ENCODE measurements around the gene DLG2.

DLG2 gene

DNA sequence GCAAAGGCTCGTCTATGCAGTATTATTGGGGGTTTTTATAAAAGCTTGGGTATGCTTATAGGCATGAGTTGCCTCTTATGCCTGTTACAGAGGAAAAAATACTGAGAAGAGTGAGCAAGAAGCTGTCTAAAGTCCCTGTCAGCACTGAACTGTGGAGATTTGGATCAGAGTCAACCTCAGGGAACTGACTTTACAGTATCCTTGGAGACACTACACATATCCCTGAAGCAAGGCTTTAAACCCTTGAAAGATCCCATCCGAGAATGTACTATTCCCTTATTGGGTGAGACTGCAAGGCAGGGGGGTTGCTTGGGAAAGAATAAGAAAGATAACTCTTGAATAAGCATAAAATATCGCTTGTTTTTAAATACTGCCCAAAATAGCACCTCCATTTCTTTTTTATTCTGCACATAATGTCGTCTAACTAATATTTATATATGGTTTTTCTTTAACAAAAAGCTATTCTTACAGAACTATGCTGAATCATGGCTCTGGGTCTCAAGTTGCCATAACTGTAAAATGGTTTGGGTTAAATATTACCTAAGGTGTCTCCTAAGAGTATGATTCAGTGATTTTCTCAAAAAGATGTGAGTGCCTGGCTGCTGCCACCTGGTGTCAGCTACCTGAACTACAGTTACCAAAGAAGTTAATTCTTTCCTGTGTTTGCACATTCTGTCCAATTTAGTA lies 1062.8 kb downstream of the DLG2 start:
- no peak for DNase-seq (ENCODE audit: low read depth in 2 of 2)

DNA sequence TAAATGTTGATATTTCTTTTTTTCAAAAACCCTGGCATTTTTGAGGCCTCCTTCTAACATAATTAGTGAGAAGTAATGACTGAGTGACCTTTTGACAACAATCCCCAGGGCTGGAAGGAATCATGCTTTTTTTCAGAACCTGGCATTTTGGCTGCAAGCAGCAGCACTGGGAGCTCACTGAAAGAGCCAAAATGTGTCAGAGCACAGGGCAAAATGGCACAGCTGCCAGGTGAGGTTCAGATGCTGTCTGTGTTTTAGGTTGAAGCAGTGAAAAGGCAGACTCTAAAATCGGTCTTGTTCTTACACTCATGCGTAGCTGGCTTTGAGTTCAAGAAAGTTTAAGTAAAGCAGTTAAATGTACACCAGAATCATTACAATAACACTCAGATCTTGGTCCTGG lies 1063.8 kb downstream of the DLG2 start:
- DNase-seq (ENCODE audit: low read depth in 2 of 2) = no peak

DNA sequence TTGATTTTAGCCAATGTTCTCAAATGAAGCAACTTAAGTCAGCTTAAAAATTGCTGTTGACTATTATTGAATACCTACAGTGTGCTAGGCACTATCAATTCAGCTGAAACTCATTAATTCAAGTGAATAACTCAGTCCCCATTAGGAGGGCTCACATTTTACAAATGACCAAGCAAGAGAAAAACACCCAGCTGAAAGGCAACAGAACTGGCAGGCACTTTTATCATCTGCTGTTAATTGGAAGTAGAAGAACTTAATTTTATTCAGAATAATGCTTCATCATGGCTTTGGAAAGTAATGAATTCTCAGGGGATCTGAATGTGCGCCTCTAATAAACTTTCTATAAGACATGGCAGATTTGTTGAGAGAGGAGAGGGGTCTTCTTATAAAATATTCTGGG lies 1066.9 kb downstream of the DLG2 start:
- no peak for DNase-seq (ENCODE audit: low read depth in 2 of 2)

DNA sequence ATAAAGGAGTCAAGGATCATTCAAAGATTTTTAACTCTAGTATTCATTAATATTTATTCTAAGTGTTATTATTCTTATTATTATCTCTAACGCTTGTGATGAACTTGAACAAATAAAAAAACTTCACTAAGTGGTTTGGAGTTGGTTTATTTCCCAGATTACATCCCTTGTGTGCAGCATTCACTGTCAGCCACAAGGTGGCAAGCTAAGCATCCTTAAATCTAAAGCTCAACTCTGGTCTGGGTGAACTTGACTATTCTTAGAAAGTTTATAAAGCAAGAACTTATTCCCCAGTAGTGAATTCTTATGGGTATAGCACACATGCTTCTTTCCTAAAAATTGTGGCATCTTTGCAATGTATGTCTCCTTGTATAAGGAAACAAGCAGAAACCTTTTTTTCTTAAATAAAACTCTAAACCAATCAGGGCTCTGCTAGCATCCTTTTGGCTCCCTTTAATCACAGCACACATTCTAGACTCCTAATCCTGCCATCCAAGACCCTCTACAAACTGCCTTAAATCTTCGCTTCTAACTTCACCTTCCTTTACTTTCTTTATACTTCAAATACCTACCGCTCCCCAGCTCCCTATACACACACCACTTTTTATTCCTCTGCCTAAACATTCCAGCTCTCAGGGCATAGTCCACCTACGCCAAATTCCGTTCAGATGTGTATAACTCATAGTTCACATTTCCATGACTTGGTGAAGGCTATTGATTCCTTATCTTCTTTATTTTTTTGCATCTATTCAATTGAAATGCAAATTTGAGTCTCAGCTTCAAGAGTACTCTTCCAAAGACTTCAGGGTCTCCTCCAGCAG lies 1068.8 kb downstream of the DLG2 start:
- no peak for DNase-seq (ENCODE audit: low read depth in 2 of 2)

GRCh38 chr11:84552791-84553190 lies 1074.4 kb downstream of the DLG2 start:
- no peak for DNase-seq (ENCODE audit: low read depth in 2 of 2)

DNA sequence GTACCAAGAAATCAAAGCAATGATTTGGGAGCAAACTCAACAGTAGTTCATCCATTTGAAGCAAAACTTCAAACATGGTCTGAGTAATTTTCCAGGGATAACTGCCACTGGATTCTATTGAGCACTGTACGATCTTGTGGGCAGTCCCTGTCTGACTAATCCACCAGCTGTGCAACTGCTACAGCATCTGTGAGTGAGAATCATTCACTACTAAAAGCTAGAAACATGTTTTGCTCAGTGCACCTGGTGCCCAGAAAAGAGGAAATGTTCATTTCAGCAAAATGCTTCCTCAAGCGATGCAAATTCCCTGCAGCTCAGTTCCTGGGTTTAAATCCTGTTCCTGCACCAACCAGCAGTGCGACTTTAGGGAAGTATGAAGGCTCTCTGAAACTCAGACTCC lies 1077.9 kb downstream of the DLG2 start:
- DNase-seq (ENCODE audit: low read depth in 2 of 2) = no peak

- no peak for DNase-seq (ENCODE audit: low read depth in 2 of 2)
These were observed 1082.6 kb downstream of the DLG2 start for GRCh38 chr11:84544566-84544965.

- no peak for DNase-seq (ENCODE audit: low read depth in 2 of 2)
These were observed 1083.6 kb downstream of the DLG2 start for GRCh38 chr11:84543367-84544159.

DNA sequence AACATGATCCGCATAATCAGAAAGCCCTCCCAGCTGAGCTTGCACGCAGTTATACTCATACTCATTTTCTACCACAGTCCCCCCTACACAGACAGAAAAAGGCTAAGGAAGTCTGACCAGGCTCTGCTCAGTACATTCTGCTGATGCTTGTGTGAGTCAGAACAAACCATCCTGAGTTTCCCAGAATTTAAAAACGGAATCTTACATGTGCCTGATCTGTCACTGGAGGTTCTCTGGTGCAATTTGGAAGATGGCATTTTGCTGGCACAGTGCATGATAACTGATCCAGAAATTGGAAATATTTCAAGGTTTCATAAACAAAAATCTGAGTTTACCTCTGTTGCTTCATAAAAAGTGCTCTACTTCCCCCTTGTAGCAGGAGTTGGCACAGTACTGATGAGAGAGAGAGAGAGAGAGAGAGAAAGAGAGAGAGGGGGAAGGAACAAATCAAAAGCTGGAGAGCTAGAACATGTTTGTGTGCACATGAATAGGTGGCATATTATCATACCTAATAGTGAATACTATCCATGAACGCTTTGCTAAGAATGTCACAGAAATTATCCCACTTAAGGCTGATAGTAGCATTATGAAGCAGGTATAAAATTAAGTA lies 1085.3 kb downstream of the DLG2 start:
- DNase-seq (ENCODE audit: low read depth in 2 of 2) = no peak

DNA sequence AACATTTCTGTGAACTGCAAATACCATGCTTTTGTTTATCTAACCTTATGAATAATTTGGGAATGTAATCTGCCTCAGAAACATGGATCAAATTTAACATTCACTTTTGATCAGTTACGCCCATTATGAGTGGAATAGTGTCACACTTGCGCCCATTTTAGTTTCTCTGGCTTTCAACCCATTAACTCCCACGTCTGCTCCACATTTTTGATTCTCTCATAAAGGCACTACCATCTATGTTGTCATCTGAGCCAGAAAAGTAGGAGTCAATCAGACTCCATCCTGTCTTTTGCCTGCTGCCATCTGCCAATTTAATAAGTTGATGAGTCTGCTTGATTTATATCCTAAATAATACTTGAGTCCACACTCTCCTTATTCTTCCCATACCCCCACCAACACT lies 1090.7 kb downstream of the DLG2 start:
- no peak for DNase-seq (ENCODE audit: low read depth in 2 of 2)

DNA sequence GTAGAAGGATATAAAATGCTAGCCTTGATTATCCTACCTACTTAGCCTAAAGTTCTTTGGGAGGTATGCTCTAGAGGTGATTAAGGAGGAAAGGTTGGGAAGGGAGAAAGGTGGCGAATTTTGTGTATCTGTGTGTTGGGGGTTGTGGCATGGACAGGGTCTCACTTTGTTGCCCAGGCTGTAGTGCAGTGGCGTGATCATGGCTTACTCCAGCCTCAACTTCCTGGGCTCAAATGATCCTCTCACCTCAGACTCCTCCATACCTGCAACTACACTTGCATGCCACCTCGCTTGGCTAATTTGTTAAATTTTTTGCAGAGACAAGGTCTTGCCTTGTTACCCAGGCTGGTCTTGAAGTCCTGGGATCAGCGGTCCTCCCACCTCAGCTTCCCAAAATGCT lies 1094.8 kb downstream of the DLG2 start:
- no peak for DNase-seq (ENCODE audit: low read depth in 2 of 2)

GRCh38 chr11:84526250-84526649 lies 1100.9 kb downstream of the DLG2 start:
- no peak for DNase-seq (ENCODE audit: low read depth in 2 of 2)

GRCh38 chr11:84524422-84525051 lies 1102.6 kb downstream of the DLG2 start:
- no peak for DNase-seq (ENCODE audit: low read depth in 2 of 2)

DNA sequence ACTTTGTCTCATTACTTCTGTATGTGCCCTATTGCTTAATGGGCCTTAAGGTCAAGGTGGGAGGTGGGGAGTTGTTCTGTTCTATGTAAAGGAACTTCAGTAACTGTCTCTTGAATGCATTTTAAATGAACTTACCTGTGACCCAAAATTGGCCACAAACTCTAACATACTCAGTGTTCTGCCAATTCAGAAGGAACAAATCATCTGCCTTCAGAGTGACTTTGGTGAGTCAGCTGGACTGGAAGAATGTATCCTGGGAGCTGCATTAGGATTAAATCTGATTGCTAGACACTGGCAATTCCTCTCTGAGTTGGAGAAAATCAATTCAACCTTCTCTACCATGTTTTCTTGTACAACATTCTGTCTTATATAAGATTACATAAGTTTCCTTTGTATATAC lies 1104.8 kb downstream of the DLG2 start:
- no peak for DNase-seq (ENCODE audit: low read depth in 2 of 2)

DNA sequence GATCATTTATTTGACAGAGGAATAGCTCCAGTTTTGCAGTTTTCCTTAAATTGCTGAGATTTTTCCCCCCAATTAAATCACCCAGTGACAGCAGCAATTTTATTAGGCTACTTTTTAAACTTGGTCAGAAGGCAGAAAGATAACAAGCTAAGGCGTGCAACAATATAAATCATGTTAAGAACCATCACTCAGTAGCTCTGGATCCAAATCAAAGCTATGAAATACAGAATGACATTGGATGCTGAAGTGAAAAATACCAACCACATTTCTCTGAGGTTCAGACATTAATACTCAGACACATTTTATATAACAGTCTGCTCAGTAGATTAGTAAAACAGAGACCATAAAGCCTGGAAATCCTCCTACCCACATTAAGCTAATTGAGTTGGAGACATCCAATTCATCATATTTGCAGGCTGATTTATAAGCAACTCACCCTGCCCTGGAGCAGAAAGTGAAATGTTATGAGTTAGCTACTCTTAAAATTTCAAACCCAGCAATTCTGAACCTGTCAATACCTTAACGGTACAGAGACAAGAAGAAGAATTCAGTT lies 1108.4 kb downstream of the DLG2 start:
- DNase-seq (ENCODE audit: low read depth in 2 of 2) = no peak

DNA sequence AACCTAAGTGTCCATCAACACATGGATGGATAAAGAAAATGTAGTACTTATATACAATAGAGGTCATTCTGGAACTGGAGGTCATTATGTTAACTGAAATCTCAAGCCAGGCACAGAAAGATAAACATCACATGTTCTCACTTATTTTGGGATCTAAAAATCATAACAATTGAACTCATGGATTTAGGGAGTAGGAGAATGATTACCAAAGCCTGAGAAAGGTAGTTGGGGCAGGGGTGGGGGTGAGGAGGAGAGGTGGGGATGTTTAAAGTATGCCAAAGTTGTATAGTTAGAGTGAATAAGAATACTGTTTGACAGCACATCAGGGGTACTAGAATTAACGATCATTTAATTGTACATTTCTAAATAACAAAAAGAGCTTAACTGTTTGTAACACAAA lies 1112.7 kb downstream of the DLG2 start:
- DNase-seq (ENCODE audit: low read depth in 2 of 2) = no peak

DNA sequence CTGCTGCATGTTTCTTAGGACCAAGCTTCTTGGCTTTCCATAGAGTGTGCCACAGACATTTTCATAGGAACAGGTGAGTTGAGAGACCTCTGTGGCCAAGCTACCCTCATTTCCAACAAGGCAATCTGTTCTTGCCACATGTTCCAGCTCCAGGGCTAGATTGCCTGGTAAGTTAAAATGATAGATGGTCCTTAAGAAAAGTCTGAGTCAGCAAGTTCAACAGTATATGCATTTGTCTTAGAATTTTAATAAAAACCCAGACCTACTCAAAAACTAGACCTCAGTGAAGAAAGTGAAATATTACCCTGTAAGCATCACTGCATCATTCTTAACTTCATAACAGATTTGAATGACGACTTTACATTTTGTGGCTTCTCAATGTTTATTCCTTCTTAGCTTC lies 1123.6 kb downstream of the DLG2 start:
- DNase-seq (ENCODE audit: low read depth in 2 of 2) = no peak

GRCh38 chr11:84501750-84502149 lies 1125.4 kb downstream of the DLG2 start:
- DNase-seq (ENCODE audit: low read depth in 2 of 2) = no peak

- no peak for DNase-seq (ENCODE audit: low read depth in 2 of 2)
These were observed 1129.1 kb downstream of the DLG2 start for GRCh38 chr11:84497981-84498411.

- no peak for DNase-seq (ENCODE audit: low read depth in 2 of 2)
These were observed 1130.0 kb downstream of the DLG2 start for GRCh38 chr11:84497181-84497580.

- DNase-seq (ENCODE audit: low read depth in 2 of 2) = no peak
These were observed 1131.0 kb downstream of the DLG2 start for GRCh38 chr11:84496122-84496521.

All from activated CD4-positive, alpha-beta T cell treated with anti-CD3 and anti-CD28 coated beads for 24 hours (primary cell).